Middle frontal gyrus (tissue), 1 donor: ENCODE results near the gene OSBPL2.

Experiments used
- DNase-seq: peaks from one replicate; pipeline ENCODE4 v3.0.0-alpha.2; 2015; ENCODE audit warnings: low spot score; ENCODE audit errors: extremely low spot score

The OSBPL2 gene

DNA sequence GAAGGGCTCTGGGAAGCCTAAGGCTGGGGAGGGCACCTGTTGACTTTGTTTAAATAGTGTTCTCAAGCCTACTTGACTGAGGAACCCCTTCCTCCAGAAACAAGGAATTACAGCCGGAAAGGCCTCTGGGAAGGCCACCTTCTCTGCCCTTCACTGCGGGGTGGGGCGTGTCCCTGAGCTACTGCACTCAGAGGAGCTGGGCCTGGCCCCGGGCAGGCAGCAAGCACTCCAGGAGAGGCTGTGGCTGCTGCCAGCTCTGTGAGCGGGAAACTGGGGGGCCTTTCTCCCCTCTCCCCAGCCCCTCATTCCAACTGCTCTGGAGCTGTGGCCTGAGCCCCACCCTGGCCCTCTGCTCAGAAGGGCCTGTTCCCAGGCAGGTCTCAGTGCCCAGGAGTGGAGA lies 4.0 kb upstream of the OSBPL2 start:
- no peak for DNase-seq

DNA sequence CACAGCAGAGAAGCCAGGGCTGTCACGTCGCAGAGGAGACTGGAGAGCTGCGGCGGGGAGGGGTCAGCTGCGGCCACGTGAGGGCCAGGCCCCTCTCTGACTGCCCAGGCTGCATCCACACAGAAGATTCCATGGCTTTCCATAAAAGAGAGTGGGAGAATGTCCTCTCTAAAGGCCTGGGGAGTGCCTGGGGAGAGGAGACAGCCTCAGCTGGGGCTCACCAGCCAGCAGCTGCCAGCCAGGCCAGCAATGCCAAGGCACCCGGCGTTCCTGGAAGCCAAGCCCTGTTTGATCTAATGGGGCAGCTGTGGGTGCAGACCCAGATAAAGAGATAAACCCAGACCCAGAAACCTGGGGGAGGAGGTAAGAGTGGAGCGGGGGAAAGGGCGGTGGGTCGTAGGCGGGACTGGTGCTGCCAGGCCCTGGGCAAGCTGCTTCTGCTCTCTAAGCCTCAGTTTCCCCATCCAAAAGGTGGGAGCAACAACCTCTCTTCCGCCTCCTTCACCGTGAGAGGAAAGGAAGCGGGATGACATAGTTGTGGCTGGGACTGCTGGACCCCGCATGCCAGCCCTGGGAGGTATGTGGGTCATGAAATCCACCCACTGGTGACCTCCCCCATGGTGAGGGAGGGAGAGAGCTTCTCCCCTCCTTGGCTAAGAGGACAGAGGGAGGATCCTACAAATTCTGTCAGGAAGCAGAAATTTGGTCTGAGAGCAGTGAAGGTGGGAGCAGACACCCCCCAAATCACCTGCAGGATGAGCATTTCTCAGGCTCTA lies 3.1 kb upstream of the OSBPL2 start:
- DNase-seq, result no peak

DNA sequence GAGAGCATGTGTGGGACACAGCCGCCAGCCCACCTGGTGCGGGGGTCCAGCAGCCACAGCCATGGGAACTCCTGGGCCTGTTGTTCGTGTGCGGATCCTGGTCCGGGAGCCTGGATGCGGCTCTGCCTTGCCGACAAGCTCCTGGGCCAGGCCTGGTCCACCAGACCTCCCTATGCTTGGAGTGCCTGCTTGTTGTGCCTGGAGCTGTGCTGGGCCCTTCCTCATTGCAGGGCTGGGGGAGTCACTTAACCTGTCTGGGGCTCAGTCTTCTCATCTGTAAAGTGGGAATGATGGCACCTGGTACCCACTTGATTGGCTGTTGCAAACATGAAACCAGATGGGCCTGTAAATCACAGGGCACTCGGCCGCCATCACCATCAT lies 2.6 kb upstream of the OSBPL2 start:
- DNase-seq, result no peak

DNA sequence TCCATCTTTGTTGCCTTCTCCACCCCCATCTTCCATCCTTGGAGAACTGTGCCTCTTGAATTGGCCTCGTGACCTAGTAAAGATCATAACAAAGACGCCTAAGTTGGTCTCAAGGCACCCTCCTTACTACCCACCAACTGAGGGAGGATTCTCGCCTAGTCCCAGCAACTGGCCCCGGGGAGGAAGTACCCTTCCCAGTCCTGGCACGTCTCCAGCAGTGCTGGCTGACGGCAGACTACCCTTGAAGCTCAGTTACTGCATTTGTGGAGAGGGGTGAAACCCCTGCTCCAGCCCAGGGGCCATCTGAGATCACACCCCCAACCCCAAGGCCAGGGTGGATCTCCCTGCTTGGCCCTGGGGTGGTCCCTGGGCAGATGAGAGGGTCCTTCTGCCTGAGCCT lies 2.1 kb upstream of the OSBPL2 start:
- DNase-seq, result no peak

DNA sequence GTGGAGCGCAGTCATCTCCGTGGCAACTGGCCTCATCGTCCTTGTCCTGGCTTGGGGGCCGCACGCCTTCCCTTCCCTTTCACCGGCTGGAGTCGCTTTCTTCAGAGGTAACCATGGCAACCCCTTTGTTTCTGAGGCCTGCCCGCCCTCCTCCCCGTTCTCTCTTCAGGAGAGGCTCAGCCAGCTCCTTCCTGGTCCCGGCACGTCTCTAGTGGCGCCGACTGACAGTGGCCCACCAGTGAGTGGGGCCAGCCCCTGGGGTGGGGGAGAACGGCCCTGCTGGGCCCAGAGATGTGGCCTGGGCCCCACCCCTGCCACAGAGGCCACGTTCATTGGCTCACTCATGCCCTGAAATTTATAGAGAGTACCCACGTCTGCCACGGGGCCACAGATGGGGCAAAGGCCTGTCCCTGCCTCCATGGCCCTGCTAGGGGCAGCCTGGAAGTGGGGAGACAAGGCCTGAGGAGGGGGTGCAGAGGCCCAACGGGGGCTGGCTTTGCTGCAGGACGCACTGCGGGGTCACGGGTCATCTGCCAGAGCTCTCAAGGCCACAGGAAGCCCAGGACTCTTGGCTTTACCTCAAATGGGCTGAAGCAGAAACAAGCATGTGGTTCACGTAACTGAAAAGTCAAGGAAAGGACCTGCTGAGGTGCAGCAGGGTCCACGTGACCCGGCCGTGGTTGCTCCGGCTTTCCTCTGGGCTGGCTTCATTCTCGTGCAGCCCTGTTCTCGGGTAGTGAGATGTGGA lies 1.4 kb upstream of the OSBPL2 start:
- no peak for DNase-seq

DNA sequence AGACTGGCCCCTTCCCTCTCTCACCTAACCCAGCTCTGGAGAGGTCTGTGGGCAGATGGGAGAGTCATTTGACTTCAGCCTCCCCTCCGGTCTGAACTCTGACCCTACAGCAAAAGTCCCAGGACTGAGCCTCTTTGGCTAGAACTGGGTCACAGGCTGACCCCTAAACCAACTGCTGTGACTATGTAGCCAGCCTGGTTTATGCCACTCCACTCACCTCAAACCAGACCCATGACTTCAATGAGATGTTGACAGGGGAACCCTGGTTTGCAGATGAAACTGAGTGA lies 864 bp upstream of the OSBPL2 start:
- DNase-seq, result no peak

DNA sequence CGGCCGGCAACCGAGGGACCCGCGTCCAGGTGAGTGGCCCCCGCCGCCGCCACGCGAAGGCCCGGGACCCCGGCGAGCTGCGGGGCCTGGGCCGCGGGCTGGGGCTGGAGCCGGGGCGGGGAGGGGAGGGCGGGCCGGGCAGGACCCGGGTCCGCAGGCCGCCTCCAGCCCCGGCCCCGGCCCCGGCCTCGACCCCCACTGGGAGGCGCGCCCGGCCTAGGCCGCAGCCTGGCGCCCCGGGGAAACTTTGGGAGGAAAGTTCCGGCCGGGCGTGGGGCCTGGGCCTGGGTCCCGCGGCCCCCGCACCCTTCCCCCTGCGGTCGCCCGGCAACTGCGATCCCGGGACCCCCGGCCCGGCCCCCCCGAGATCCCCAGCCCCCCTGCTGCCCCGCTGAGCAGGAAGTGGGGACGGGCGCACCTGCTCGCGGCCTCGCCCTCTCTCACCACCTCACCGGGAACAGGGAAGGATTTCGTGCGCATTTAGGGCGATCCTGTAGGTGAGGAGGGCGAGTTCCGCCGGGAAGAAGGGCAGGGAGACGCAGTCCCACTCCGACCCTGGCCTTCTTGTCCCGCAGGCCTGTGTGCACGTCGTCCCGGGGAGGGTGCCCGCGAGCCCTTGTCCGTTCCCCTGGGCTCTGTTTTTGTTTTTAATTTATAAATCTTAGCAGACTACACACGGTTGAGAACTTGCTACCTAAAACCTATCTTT lies 402 bp downstream of the OSBPL2 start:
- no peak for DNase-seq

DNA sequence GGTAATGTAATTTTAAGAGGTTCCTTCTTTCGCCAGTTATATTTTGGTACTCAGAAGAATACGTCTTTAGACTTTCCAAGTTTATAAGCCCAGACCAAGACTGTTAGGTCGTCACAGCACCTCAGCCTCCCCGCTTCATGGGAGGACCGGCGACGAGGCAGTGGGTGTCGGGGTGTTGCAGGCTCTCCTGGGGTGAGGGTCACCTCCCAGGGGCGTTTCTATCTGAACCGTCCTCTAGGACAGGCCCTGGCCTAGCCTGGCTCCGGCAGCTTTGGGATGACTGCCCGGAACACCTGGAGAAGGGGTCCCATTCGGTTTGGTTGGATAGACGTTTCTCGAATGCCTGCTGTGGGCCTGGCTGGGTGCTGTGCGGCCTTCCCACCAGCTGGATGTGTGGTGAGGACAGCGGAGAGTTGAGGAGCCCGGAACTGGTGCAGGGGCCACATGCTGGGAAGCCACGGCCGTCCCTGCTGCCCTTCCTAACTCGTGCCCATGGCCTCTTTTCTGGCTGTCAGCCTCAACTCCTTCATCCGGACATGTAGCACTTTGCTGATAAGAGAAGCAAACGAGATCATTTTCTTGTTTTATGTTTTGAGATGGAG lies 1.1 kb downstream of the OSBPL2 start:
- DNase-seq, result no peak

DNA sequence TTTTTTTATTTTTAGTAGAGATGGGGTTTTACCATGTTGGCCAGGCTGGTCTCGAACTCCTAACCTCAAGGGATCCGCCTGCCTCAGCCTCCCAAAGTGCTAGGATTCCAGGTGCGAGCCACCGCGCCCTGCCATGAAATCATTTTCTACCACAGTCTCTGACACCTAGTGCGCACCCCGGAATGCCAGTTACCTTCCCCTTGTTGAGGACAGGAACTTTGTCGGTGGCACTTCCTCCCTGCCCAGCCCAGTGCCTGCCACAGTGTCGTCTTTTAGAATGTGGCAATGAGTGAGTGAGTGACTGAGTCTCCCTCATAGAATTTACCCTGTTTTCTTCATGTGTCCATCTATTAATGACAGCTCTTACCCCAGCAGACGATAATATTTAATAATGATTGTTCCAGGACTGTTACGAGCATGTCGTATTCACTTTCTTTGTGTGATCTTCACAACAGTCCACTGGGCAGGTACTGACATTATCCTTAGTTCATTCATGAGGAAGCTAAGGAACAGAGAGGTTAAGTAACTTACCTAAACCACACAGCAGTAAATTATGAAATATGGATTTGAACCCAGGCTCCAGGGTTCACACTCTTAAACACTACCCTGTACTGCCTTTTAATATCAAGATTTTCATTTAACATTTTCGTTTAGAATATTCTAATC lies 1.8 kb downstream of the OSBPL2 start:
- DNase-seq, result no peak

DNA sequence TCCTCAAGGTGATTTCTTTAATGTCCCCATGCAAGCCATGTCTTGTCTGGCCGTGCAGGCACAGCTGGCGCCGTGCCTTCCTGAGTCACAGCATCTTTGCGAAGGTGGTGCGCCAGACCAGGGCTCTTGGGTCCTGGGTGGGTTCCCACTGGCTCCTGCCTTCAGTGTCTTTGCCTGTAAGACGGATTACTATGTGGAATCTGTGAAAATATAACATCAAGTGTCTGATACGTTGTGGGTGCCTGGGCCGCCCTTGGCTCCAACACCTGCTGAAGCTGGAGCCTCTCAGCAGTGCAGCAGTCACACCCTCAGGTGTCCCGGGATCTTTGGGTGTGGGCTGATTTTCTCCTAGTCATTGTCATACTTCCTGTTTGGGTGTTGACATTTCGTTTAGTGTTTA lies 3.2 kb downstream of the OSBPL2 start:
- DNase-seq, result no peak

DNA sequence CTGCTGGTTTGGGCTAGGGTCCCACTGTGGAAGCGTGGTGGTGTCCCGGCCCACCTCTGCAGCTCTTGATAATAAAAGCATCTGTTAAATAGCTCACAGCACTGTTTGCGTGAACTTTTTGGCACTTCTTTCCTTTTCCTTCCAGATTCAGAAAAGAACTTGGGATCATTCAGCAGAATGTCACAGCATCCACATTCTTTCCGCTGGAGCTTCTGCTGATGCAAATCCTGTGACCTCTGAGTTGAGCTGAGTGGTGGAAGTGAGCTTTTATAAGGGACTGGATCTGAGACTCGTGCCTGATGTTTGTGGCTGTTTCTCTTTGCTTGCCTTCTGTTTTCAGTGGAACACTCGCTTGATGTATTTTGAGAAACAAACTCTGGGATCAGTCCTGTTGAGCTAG lies 3.9 kb downstream of the OSBPL2 start:
- DNase-seq, result no peak

DNA sequence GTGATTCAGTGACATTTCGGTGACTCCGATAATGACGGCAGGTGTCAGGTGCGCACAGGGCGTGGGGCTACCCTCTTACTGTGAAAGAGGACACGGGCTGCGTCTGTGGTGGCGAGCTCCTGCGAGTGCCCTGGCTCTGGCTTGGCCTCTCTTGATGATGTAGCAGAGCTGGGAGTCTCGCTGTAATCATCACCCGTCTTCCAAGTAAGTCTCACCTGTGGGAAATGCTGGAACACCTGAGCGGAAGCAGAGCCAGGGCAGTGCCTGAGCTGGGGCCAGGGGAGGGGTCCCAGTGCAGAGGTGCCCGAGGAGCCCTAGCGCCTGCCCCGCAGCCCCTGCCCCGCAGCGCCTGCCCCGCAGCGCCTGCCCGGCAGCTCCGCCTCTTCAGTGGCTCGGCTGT lies 4.8 kb downstream of the OSBPL2 start:
- no peak for DNase-seq

DNA sequence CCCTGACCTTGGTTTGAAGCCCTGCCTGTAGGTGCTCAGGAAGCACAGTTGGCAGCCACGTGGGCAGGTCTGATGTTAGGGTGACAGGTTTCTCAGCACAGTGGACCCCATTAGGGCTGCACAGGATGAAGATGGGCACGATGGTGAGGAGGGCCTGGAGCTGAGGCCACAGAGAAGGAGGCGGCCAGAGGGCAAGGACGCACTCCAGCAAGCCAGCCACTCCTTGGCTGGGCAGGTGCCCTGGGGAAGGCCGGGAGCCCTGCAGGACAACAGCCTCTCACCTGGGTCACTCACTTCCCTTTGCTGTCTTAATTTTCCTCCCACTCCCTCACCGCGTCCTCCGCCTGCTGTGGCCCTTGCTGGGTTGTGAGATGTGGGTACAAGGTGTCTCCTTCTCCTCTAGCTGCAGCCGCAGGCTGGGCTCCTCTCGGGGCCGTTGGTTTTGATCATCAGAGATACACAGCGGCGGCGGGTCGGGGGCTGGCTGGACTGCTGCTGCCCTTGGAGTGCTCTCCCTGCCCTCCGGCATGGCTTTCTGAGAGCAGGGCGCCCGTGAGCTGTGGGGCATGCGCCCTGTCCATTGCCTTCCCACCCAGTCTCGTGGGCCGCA lies 5.7 kb downstream of the OSBPL2 start:
- DNase-seq, result no peak

DNA sequence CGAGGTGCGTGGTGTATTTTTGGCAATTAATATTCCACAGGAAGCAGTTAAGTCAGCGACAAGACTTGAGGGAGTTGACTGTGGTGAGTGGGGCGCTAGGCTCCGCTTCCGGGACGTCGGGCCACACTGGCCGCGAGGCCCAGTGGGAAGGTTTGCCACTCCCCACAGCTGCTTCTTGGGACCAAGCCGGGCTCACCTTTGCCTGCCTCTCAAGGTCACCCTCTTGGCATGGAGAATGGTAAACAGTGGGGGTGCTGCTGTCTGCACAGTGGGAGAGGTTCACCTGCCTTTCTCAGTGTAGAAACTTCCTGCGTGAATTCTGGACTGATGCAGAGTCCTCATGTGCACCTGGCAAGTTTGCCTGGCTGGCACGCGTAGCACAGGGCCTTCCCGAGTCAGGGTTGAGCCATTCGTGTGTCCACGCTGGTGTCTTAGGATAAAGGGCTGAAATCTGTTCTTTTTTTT lies 6.4 kb downstream of the OSBPL2 start:
- no peak for DNase-seq

DNA sequence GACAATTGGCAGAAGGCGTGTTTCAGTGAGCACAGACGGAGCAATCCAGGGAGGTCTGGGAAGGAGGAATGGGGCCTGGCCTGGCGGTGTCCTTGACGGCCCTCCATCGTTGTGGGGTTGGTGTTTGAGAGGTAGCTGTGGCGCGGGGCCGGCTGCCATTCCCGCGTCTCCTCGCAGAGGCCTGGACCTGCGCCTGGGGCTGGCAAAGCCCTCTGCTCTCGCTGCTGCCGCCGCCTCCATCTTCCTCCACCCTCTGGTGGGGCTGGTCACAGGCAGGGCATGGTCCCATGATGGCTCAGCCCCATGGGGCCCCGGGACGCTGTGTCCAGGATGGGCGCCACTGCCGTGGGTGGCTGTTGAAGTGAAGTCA lies 7.6 kb downstream of the OSBPL2 start:
- DNase-seq, result no peak

DNA sequence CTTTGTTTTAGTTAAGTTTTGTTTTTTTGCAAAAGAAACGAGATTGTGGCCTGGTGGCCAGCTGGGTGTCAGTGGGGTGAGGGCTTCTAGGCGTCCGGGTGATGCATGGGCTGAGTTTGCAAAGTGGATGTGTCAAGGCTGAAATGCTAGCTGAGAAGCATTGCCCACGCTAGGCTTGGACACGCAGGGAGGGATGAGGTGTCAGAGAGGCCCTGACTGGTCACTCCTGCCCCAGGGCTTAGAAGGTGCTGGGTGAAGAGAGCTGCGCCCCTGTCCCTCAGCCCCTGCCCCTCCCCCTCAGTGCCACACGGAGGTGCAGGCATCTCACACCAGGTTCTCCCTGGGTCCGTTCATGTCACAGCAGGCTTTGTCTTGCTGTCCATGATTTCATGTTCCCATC lies 8.1 kb downstream of the OSBPL2 start:
- DNase-seq, result no peak

DNA sequence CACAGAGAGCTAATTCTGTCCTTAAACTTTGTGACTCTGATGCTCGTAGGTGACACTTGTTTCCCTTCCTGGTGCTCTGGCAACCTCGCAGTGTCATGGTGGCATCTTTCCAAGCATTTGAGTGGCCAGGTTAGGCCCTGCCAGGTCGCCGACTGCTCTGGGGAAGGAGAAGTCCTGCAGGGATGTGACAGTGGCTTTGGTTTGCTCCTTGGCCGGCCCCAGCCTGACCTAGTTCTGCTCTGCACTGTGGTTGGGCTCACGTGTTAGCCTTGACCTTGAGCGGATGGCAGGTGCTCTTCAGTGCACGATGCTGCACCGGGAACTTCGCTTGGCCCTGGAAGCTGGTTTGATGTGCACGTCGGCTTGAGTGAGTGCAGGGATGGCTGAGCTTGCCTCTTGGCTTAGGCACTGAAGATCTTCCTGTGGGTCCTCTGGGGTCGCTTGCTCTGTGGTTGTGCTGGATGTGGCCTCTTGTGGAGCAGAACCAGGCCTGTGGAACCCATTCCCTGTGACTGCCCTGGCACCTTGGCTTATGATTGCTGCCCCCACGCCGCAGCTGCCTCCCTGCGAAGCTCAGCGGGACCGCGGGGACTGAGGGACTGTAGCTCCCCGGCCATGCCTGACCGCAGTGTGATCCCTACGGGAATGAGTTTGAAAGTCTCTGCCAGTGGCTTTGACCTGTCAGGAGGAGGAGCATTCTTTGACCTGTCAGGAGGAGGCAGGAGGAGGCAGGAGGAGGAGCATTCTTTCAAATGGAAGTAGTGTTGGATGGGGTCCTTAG lies 8.7 kb downstream of the OSBPL2 start:
- no peak for DNase-seq

DNA sequence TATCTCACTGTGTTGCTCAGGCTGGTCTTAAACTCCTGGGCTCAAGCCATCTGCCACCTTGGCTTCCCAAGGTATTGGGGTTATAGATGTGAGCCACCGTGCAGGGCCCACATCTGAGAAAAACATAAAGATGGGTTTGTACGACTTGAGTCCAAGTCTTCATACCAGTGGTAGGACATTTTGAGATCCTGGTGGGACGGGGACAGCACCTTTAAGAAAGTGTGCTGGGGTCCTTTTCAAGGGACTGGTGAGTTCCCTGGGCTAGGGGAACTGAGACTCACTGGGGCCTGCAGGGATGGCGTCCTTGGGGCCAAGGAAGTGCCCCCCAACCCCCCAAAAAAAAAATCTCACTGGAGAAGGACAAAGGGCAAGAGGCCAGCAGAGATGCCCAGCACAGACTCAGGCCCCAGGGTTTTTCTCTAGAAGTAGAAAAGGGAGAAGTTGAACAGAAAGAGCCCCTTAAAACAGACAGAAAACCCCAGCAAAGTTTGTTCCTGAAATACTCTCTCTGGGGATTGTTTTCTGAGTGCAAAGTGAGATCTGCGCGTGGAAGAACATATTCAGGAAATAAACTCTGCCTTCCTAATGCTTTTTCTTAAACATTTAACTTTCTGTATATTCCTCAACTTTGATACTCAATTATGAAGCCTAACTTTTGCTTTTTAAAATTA lies 10.7 kb downstream of the OSBPL2 start:
- no peak for DNase-seq

DNA sequence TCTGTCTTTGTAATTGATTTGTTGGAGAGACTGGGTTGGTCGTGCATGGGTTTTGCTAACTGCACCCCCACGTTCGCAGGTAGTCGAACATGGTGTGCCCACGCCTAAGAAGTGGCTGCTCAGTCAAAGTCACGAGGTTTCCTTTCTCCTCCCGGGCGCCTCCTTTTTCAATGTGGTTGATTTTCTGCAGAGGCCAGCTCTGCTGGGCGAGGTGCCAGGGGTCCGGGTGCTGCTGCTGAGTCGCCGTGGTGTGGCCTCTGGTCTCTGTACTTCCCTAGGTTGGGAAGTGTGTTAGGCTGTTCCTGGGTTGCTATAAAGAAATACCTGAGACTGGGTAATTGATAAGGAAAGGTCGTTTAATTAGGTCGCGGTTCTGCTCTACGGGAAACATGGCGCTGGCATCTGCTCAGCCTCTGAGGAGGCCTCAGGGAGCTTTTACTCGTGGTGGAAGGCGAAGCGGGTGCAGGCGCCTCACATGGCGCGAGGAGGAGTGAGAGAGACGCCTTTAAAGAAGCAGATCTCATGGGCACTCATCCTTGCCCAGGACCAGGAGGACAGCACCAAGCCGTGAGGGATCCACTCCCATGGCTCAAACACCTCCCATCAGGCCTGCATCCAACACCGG lies 14.1 kb downstream of the OSBPL2 start:
- no peak for DNase-seq
